ENCODE measurements around the gene TSC22D3. TPM values are rescaled to one million over a fixed set of nuclear protein-coding genes. Genes with fewer than 3 reads are reported as not detected.
"Not testable (repeated sequence)": the region's sequence is repeated elsewhere in the genome, so short reads cannot be mapped to it uniquely, and the experiment has no call there.

Gene TSC22D3
- total RNA-seq, 1 donor from 2014 or later, result 317 TPM

DNA sequence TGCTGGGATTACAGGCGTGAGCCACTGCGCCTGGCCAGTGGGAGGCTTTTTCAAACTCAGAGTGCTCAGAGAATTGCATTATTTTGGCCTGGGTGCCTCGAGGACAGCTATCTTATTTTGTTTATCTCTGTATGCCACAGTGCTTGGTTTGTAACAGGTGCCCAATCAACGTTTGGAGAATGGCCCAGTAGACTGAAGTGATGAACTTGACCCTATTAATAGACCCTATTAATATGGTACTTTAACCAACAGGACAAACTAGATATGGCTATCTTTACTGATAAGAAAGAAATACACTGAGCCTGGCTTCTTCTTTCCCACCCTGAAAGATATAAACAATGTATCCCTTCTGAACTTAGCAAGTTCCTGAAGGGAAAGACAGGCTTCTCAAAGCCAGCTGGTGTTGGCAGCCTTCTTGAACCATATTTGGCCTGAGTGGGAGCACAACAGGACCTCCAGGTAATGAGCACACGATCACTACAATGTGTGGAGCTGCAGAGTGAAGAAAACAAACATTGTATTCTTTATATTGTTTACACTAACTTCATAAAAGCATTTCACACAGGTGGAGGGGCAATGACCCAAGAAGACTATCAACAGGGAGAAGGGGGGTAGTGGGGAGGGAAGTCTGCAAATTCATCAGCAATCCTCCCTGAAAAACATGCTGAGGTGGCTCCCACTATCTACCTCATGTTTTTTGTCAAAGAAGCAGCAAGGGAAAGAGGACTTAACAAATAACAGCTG is 105.5 kb downstream of the TSC22D3 start:
- TF ChIP-seq CTCF (IDR thresholded peaks at IDR 0.05), result no peak
- intact Hi-C loops (cut with DNase I), result no loop called here
- no peaks in the 10 kb centered on the region for H3K27me3 ChIP-seq
- no peaks in the 10 kb centered on the region for H3K9me3 ChIP-seq
- ATAC-seq (no peak), DNase-seq (no peak)
- peaks cover 9% of the 10 kb centered on the region for H3K4me1 ChIP-seq
- no peaks in the 10 kb centered on the region for H3K36me3 ChIP-seq
- no peak overlapping the region for H3K4me3 ChIP-seq
- no peak overlapping the region for H3K27ac ChIP-seq

GRCh38 chrX:107669261-107669660 is 106.3 kb downstream of the TSC22D3 start:
- Histone ChIP-seq H3K9me3 (no peaks in the 10 kb centered on the region), H3K4me1 (peaks cover 7% of the 10 kb centered on the region), H3K4me3 (no peak overlapping the region), H3K36me3 (no peaks in the 10 kb centered on the region), H3K27ac (no peak overlapping the region), H3K27me3 (no peaks in the 10 kb centered on the region)
- no peak for ATAC-seq
- no peak for DNase-seq
- TF ChIP-seq CTCF (IDR thresholded peaks at IDR 0.05), result no peak
- intact Hi-C loops (cut with DNase I), result no loop called here

DNA sequence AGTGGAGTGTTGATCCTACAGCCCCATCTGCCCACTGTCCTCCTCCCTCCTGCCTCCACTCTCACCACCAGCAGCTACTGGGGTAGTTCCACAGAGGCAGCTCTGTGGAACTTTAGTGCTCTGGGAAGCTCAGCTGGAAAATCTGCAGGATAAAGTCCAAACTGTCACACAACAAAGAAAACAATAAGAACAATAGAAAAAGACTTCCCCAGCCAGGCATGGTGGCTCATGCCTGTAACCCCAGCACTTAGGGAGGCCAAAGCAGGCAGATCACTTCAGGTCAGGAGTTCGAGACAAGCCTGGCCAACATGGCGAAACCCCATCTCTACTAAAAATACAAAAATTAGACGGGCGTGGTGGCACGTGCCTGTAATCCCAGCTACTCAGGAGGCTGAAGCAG is 106.9 kb downstream of the TSC22D3 start:
- intact Hi-C loops (cut with DNase I); DNase-seq; H3K27ac ChIP-seq; ATAC-seq; H3K4me3 ChIP-seq; H3K27me3 ChIP-seq; H3K4me1 ChIP-seq; H3K36me3 ChIP-seq; H3K9me3 ChIP-seq: not testable (repeated sequence)

- Histone ChIP-seq H3K4me1 (no peaks in the 10 kb centered on the region), H3K27ac (no peak overlapping the region), H3K36me3 (no peaks in the 10 kb centered on the region), H3K9me3 (no peaks in the 10 kb centered on the region), H3K4me3 (no peak overlapping the region), H3K27me3 (no peaks in the 10 kb centered on the region)
- intact Hi-C loops (cut with DNase I), result no loop called here
- no peak for DNase-seq
- no peak for TF ChIP-seq CTCF (IDR thresholded peaks at IDR 0.05)
- ATAC-seq, result no peak
Observed at GRCh38 chrX:107667426-107667825, 108.2 kb downstream of the TSC22D3 start.

GRCh38 chrX:107666931-107667330 is 108.7 kb downstream of the TSC22D3 start:
- ATAC-seq, result no peak
- H3K4me1 ChIP-seq, result no peaks in the 10 kb centered on the region
- H3K36me3 ChIP-seq, result no peaks in the 10 kb centered on the region
- TF ChIP-seq CTCF (IDR thresholded peaks at IDR 0.05), result no peak
- no peaks in the 10 kb centered on the region for H3K9me3 ChIP-seq
- H3K4me3 ChIP-seq, result no peak overlapping the region
- no peaks in the 10 kb centered on the region for H3K27me3 ChIP-seq
- intact Hi-C loops (cut with DNase I), result no loop called here
- DNase-seq, result no peak
- no peak overlapping the region for H3K27ac ChIP-seq

Other genes starting within 250 kb of the TSC22D3 start
- gene PRPS1, start 147.3 kb downstream of the TSC22D3 start, total RNA-seq, result 25.6 TPM
- gene NCBP2L, start 1.9 kb upstream of the TSC22D3 start, total RNA-seq, result not detected
- 25.2 TPM for gene MID2, start 50.1 kb upstream of the TSC22D3 start, total RNA-seq
- not detected for gene TEX13B, start 206.6 kb upstream of the TSC22D3 start, total RNA-seq

All from upper lobe of right lung (tissue), 1 donor.